Measurements from ENCODE around the gene HMGCL.

Gene HMGCL

DNA sequence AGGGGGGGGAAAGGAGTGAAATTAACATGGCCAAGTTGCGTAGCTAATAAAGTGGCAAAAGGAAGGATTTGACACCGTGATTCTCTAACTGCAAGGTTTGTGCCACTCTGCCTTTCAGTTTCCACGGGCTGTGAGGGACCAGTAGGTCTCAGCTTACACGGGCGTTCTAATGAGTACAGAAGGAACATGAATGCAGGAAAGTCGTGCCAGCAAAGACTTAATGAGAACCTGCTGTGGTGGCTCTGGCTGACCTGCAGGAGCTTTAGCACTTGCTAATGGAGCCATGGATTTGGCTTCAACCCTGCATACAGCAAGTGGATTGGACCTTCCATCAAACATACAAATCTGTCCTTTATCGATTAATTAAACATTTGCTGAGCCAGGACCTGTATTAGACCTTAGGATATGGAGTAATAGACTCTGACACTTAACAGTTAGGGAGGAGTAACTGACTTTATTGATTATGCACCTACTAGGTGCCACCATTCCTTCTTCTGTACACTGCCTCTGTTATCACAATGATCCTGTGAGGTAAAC lies 62.1 kb downstream of the HMGCL start:
- H3K9ac ChIP-seq (ENCODE audit: insufficient read length): no peak overlapping the region
- 0 out of 2 replicates have a peak overlapping the region, but pooled peaks have one; percentile 13 for H3K27ac ChIP-seq
- peaks cover 47% of the 10 kb centered on the region for H3K36me3 ChIP-seq (ENCODE audit: insufficient read depth, low read length)
- no peak for TF ChIP-seq POLR2AphosphoS5 (IDR thresholded peaks at IDR 0.05; ENCODE audit: borderline replicate concordance, low read depth, low read length)
- no peak for TF ChIP-seq FOXP2 (optimal IDR thresholded peaks at IDR 0.05; ENCODE audit: control extremely low read depth, extremely low read length, insufficient read depth)
- TF ChIP-seq EZH2 (IDR thresholded peaks at IDR 0.05): no peak
- no peak overlapping the region for H3K4me3 ChIP-seq
- no peak for DNase-seq (ENCODE audit: low read depth, low spot score)
- H3K9me3 ChIP-seq (ENCODE audit: low read depth, low read length): no peaks in the 10 kb centered on the region

DNA sequence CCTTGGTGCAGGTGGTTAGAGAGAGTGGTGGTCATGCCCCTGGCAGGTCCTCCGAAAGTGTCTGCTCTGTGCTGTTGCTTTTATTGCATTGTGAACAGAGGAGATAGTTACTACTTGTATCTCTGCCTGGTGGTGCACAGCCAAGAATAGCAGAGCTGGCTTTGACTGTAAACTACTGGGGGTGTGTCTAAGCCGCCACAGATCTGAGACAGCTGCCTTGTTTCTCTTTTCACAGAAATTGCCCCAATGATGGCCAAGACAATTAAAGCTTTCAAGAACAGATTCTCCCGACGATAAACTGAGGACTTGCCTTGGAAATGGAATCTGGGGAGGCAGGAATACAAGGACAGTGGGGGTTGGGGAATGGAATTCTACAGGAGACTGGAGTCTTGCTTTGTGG lies 66.0 kb downstream of the HMGCL start:
- H3K27ac ChIP-seq: no peak overlapping the region; the same call in 1 of the 2 replicates
- DNase-seq (ENCODE audit: low read depth, low spot score): no peak
- H3K9ac ChIP-seq (ENCODE audit: insufficient read length): no peak overlapping the region
- H3K36me3 ChIP-seq (ENCODE audit: insufficient read depth, low read length): peaks cover 78% of the 10 kb centered on the region
- TF ChIP-seq FOXP2 (optimal IDR thresholded peaks at IDR 0.05; ENCODE audit: control extremely low read depth, extremely low read length, insufficient read depth): no peak
- no peak for TF ChIP-seq EZH2 (IDR thresholded peaks at IDR 0.05)
- no peak for TF ChIP-seq POLR2AphosphoS5 (IDR thresholded peaks at IDR 0.05; ENCODE audit: borderline replicate concordance, low read depth, low read length)
- H3K4me3 ChIP-seq: no peak overlapping the region
- no peaks in the 10 kb centered on the region for H3K9me3 ChIP-seq (ENCODE audit: low read depth, low read length)

DNA sequence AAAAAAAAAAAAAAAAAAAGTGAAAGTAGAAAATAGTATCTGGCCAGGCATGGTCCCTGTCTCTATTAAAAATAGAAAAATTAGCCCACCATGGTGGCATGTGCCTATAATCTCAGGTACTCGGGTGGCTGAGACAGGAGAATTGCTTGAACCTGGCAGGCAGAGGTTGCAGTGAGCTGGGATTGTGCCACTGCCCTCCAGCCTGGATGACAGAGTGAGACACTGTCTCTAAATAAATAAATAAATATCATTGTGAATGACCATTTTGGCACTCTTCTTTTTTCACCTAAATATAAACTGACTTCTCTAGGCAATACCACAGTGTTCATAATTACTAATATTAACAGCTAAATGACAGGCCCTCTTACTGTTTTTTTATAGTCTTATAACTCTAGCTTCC lies 67.4 kb downstream of the HMGCL start:
- TF ChIP-seq EZH2 (IDR thresholded peaks at IDR 0.05): no peak

DNA sequence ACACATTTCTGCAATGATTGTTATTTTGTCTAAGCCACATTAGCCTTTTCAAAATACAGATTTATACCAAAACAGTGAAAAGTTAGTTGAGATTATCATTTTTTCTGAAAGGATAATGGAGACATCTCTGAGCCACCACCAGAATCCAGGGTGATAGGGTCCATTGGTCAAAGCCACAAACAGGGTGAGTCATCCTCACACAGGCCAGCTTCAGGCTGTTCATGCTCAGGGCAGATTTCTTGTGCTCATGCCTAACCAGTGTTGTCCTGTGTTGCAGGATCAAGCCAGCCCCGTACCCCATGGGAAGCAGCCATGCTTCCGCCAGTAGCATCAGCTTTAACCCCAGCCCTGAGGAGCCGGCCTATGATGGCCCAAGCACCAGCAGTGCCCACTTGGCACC lies 68.6 kb downstream of the HMGCL start:
- Histone ChIP-seq H3K4me3 (no peak overlapping the region), H3K9ac (ENCODE audit: insufficient read length) (no peak overlapping the region), H3K27ac (no peak overlapping the region), H3K9me3 (ENCODE audit: low read depth, low read length) (no peaks in the 10 kb centered on the region), H3K36me3 (ENCODE audit: insufficient read depth, low read length) (peaks cover 94% of the 10 kb centered on the region)
- no peak for DNase-seq (ENCODE audit: low read depth, low spot score)
- no peak for TF ChIP-seq POLR2AphosphoS5 (IDR thresholded peaks at IDR 0.05; ENCODE audit: borderline replicate concordance, low read depth, low read length)
- no peak for TF ChIP-seq FOXP2 (optimal IDR thresholded peaks at IDR 0.05; ENCODE audit: control extremely low read depth, extremely low read length, insufficient read depth)
- no peak for TF ChIP-seq EZH2 (IDR thresholded peaks at IDR 0.05)

More for the DNA sequence above, 67.4 kb downstream of the HMGCL start:
- no peak for DNase-seq (ENCODE audit: low read depth, low spot score)
- no peaks in the 10 kb centered on the region for H3K9me3 ChIP-seq (ENCODE audit: low read depth, low read length)
- no peak overlapping the region for H3K27ac ChIP-seq
- H3K4me3 ChIP-seq: no peak overlapping the region
- peaks cover 88% of the 10 kb centered on the region for H3K36me3 ChIP-seq (ENCODE audit: insufficient read depth, low read length)
- H3K9ac ChIP-seq (ENCODE audit: insufficient read length): no peak overlapping the region

DNA sequence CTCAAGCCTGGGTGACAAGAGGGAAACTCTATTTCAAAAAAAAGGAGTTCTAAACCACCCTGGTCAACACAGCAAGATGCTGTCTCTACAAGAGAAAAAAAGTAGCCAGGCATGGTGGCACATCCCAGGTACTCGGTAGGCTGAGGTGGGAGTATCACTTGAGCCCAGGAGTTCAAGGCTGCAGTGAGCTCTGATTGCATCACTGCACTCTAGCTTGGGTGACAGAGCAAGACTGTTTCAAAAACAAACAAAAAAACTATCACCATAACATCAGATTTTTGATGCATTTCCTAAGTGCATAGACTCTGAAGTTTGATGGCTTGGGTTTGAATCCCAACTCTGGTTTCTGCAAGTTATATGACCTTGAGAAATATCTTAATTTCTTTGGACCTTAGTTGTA lies 72.3 kb downstream of the HMGCL start:
- H3K36me3 ChIP-seq (ENCODE audit: insufficient read depth, low read length): peaks cover 88% of the 10 kb centered on the region
- TF ChIP-seq EZH2 (IDR thresholded peaks at IDR 0.05) (no peak), POLR2AphosphoS5 (IDR thresholded peaks at IDR 0.05; ENCODE audit: borderline replicate concordance, low read depth, low read length) (no peak), FOXP2 (optimal IDR thresholded peaks at IDR 0.05; ENCODE audit: control extremely low read depth, extremely low read length, insufficient read depth) (no peak)
- no peak overlapping the region for H3K9ac ChIP-seq (ENCODE audit: insufficient read length)
- no peak overlapping the region for H3K27ac ChIP-seq
- H3K9me3 ChIP-seq (ENCODE audit: low read depth, low read length): no peaks in the 10 kb centered on the region
- DNase-seq (ENCODE audit: low read depth, low spot score): no peak
- no peak overlapping the region for H3K4me3 ChIP-seq

All from SK-N-MC (cell line).